NCI-H1417 (cell line): Measurements from ENCODE around the gene CERT1.
"Not testable (repeated sequence)": the region's sequence is repeated elsewhere in the genome, so short reads cannot be mapped to it uniquely, and the experiment has no call there.

Experiments used
- DNase-seq, 3 experiments: peaks; one replicate each; lab custom pipeline; 2025; lab: John Stamatoyannopoulos, UW

The CERT1 gene

GRCh38 chr5:75349663-75350062 lies 161.8 kb downstream of the CERT1 start:
- no peak for DNase-seq

DNA sequence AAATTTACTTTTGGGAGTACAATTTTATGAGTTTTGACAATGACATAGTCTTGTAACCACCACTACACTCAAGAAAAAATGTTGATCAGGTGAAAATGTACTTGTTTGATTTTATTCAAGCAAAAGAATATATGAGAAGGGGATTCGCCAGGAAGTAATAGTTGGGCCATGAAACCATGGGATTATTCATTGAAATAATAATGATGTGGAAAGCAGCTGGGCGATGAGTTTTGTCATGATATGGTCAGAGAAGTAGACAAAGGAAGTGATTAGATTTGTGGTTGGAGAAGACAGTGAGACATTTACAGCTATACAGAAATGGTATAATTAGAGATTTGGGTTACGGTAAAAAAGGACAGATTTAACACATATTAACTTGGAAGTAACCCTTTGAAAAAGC lies 163.2 kb downstream of the CERT1 start:
- DNase-seq = no peak

- DNase-seq = no peak
These were observed 168.6 kb downstream of the CERT1 start for GRCh38 chr5:75342836-75343235.

- DNase-seq = no peak
These were observed 169.5 kb downstream of the CERT1 start for GRCh38 chr5:75341934-75342333.

DNA sequence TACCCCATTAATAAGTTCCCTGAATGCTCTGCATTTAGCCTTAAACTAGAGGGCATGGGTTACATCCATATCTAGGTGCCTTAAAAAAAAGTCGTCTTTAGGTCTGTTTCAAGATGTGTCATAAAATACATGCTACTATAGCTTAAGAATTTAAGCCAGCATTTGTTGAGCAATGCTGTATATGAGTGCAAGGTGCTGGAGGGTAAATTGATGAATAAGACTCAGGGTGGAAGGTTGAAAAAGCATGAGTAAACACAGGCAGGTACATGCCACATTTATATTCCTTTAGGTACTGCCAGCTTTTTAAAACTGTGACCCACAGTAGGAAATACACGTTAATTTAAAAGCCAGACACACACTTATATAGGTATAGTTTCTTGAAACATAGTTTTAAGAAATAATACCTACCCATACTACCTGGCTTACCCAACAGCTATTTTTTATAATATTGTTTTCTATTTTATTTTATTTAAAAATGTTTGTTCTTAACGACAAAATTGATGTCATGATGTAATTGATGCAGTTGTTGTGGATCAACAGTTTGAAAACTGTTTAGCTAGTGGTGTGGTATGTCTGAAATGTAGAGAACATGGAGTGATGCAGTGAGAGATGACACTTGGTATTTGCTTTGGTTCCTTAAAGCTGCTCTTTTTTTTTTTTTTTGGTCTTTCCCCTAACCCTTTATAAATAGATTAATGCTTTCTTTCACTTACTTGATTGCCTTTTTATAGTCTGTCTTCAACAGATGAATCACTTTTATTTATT lies 170.5 kb downstream of the CERT1 start:
- no peak for DNase-seq

GRCh38 chr5:75338408-75338807 lies 173.0 kb downstream of the CERT1 start:
- no peak for DNase-seq

DNA sequence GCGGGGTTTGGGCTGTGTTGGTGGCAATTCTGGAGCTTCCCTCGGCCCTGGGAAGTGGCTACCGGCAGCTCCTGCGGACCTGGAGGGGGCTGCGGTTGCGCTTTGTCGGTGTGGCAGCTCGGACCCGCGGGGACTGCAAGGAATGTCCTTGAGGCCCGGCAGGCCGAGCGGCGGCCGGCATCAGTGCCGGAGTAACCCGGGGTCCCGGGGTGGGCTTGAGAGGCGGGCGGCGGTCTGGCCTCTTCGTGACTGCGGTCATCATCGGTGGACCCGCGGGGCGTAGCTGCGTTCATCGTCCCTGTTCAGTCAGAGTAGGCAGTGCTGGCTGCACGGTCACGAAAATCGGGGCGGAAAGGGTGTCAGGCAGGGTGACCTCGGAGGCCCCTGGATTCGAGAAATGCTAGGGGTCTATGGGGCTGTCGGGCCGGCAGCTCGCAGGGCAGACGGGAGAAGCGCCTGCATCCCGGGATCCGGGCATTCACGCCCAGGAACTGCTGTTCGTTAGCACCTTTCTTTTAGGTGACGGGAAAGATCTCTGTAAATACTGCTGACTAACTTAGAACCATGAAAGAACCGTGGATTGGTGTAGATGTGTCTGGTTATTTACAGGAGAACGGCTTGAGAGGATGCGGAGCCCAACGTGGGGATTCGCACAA lies 173.9 kb downstream of the CERT1 start:
- peak in 1 of 3 experiments; percentile 63 for DNase-seq

DNA sequence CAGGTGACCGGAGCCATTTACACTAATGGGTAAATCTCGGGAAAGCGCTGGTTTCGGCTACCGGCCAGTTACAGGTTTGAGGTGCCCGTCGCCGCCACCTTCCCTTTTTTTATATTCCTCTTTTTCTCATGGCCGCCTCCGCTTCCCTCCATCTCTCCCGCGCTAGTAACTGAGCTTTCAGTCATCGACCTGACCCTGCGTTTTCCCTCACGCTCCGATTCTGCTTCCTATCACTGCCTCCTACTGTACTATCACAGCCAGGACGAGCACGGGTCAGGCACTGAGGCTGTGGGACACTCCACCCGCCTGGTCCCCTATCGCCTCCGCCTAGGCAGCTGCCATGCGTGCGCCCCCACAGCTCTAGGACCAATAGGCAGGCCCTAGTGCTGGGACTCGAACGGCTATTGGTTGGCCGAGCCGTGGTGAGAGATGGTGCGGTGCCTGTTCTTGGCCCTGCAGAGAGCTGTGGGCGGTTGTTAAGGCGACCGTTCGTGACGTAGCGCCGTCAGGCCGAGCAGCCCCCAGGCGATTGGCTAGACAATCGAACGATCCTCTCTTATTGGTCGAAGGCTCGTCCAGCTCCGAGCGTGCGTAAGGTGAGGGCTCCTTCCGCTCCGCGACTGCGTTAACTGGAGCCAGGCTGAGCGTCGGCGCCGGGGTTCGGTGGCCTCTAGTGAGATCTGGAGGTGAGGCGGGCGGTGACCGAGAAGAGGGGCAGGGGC lies 174.7 kb downstream of the CERT1 start, which contains the start of gene HMGCR:
Gene HMGCR, plus strand, starts transcription at position 606 of the 722 bp plus-strand sequence. CDS start 5,386 bp downstream, outside the sequence.
- peak; percentile 92 to 98 (median 97) for DNase-seq

DNA sequence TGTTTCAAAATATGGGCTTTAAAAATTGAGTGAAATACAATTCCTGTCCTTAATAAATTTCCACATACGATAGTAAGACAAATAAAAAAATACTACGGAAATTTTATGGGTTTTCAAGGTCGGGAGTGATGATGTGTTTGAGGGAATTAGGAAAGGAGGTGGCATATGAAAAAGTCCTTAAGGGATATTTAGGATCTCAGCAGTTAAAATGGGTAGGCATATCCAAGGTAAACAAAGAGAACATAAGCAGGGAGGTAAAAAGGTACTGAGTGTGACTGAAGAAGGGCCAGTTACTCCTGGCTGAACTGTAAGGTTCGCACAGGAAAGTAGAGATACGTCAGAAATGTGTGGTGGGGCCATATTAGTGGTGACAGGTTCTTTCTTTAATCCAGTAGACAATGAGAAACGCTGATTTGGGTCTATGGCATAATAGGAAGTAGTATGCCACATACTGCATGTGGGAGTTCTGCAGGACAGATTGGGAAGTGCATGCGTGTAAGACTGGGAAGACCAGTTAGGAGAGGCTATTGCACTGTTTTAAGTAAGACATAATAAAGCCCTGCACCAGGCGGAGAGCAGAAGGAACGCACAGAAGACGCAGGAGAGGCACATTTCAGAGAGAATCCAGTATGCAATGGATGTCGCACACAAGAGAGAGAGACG lies 175.3 kb downstream of the CERT1 start:
- DNase-seq = peak; percentile 52 to 84 (median 68)

DNA sequence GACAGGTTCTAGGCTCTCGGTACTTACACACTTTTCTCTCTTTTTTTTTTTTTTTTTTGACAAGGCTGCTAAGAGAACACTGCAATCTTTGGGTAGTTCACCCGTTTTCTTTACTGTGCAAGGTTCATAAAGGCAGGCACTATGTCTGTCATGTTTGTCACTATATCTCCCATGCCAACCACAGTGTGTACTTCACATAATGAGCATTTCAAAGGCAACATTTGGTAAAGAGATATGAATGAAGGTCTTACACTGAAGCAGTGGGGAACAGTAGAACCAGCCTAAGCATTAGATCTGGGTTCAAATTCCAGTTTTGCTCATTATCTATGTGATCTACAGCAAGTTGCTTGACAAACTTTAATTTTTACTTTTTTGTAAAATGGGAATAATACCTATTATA lies 175.9 kb downstream of the CERT1 start:
- DNase-seq = no peak

- DNase-seq = not testable (repeated sequence)
These were observed 177.0 kb downstream of the CERT1 start for GRCh38 chr5:75334413-75334812.

- DNase-seq = not testable (repeated sequence)
These were observed 177.7 kb downstream of the CERT1 start for GRCh38 chr5:75333759-75334158.

GRCh38 chr5:75331095-75332090 lies 180.0 kb downstream of the CERT1 start:
- no peak for DNase-seq

DNA sequence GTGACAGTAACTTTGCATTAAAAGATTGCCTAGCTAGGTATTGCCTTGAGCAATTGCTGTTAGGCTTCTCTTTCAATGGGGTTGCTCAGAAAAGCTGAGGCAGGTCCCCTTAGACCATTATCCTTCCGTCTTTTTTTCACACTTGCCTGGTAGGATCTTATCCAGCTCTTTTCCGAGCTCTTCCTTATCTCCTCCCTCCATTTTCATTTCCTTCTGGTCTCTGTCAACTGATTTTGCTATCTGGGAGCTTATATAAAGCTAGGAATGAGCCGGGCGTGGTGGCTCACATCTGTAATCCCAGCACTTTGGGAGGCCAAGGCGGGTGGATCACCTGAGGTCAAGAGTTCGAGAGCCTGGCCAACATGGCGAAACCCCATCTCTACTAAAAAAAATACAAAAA lies 181.0 kb downstream of the CERT1 start:
- no peak for DNase-seq
